Spleen (tissue), 7 donors: Measurements from ENCODE around the gene APOBEC3B.
"Not testable (repeated sequence)": the region's sequence is repeated elsewhere in the genome, so short reads cannot be mapped to it uniquely, and the experiment has no call there.

Experiments used
- CTCF ChIP-seq, 11 experiments: fragments of 200-600 bp in 7 of 11; fragments of 450-650 bp in 4 of 11; sonication (generic) in 4 of 11; IDR thresholded peaks in 8 of 11; conservative IDR thresholded peaks in 3 of 11; 1 replicate in 7 of 11; 2 replicates in 4 of 11; pipeline versions ENCODE4 v1.4.0 to v1.8.0; 2016 to 2021; ENCODE audit warnings: antibody characterized with exemption in 11 of 11, inconsistent platforms in 4 of 11, mild to moderate bottlenecking in 1 of 11
- POLR2A ChIP-seq, 3 donors: fragments of 450-650 bp; IDR thresholded peaks; one replicate each; pipeline ENCODE4 v1.5.1; 2017; ENCODE audit warnings: antibody characterized with exemption in 3 of 3, mild to moderate bottlenecking in 1 of 3
- POLR2AphosphoS5 ChIP-seq, 3 donors: sonication (generic); formaldehyde crosslinking; IDR thresholded peaks; one replicate each; pipeline ENCODE4 v1.5.1; 2017; ENCODE audit warnings: antibody characterized with exemption in 3 of 3
- donor health status: DM: no; HTN: no; CAD: no; lungs with moderate emphysema.
- donor health status: DM: no; HTN: no; CAD: no.
- donor health status: DM: no; HTN: no; CAD: no.

DNA sequence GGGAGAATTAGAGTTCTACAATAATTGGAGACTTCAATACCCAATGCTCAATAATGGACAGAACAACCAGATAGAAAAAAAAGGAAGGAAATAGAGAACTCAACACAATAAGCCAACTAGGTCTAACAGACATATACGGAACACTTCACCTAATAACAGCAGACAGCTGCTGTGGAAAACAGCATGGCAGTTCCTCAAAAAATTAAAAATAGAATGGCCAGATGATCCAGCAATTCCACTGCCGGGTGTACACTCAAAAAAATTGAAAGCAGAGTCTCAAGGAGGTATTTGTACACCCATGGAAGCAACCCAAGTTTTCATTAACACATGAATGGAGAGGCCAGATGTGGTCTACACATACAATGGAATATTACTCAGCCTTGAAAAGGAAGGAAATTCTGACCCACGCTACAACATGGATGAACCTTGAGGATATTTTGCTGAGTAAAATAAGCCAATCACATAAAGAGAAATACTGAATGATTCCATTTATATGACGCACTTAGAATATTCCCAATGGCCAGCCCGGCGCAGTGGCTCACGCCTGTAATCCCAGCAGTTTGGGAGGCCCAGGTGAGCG is 26.2 kb downstream of the APOBEC3B start:
- TF ChIP-seq CTCF (IDR thresholded peaks at IDR 0.05 in 8 of 11, conservative IDR thresholded peaks at IDR 0.05 in 3 of 11); POLR2A (IDR thresholded peaks at IDR 0.05); POLR2AphosphoS5 (IDR thresholded peaks at IDR 0.05): not testable (repeated sequence)
